ENCODE measurements around the gene CBX5. TPM values are rescaled to one million over a fixed set of nuclear protein-coding genes. Genes with fewer than 3 reads are reported as not detected.

Gene CBX5
- total and polyA plus RNA-seq, 9 of the 15 experiments (the other 6 are each of a cell fraction or from before 2014, with no cell fraction given): 32.6 to 102 (median 59.2) TPM

GRCh38 chr12:54300732-54301427, 21.0 kb upstream of the CBX5 start, which contains the start of gene NFE2 (continued):
- no peak for TF ChIP-seq ARID3B (CRISPR knock-in tag; IDR thresholded peaks at IDR 0.05; ENCODE audit: borderline replicate concordance)
- TF ChIP-seq, protein P1, sequence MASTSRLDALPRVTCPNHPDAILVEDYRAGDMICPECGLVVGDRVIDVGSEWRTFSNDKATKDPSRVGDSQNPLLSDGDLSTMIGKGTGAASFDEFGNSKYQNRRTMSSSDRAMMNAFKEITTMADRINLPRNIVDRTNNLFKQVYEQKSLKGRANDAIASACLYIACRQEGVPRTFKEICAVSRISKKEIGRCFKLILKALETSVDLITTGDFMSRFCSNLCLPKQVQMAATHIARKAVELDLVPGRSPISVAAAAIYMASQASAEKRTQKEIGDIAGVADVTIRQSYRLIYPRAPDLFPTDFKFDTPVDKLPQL (IDR thresholded peaks at IDR 0.05; ENCODE audit: extremely low read depth, insufficient read length): no peak
- peak; percentile 58 for TF ChIP-seq RBBP5 (IDR thresholded peaks at IDR 0.05; ENCODE audit: borderline replicate concordance, insufficient read depth, low read length, poor library complexity, severe bottlenecking)
- TF ChIP-seq U2AF1 (optimal IDR thresholded peaks at IDR 0.05; ENCODE audit: low read depth, low read length): no peak
- TF ChIP-seq SRSF3 (IDR thresholded peaks at IDR 0.05; ENCODE audit: insufficient read depth, low read length): no peak
- peak; percentile 56; the same call in 1 of the 2 replicates for TF ChIP-seq ZEB2 (IDR thresholded peaks at IDR 0.05)
- TF ChIP-seq HOXB6 (CRISPR knock-in tag; IDR thresholded peaks at IDR 0.05; ENCODE audit: borderline replicate concordance): no peak
- no peak for TF ChIP-seq PHB2 (IDR thresholded peaks at IDR 0.05; ENCODE audit: low read depth)
- no peak for TF ChIP-seq RBM39 (optimal IDR thresholded peaks at IDR 0.05; ENCODE audit: low read depth, low read length)
- TF ChIP-seq SREBF2 (CRISPR knock-in tag; IDR thresholded peaks at IDR 0.05): peak; percentile 63; the same call in 1 of the 2 replicates
- peak; percentile 41; the same call in 1 of the 2 replicates for TF ChIP-seq CHCHD3 (CRISPR knock-in tag; IDR thresholded peaks at IDR 0.05)
- peak; percentile 62; the same call in 1 of the 2 replicates for TF ChIP-seq THRAP3 (IDR thresholded peaks at IDR 0.05; ENCODE audit: borderline replicate concordance)
- TF ChIP-seq KLF10 (CRISPR knock-in tag; IDR thresholded peaks at IDR 0.05): no peak
- peak; percentile 74; the same call in 1 of the 2 replicates for TF ChIP-seq BCOR (IDR thresholded peaks at IDR 0.05)
- TF ChIP-seq, protein P2, sequence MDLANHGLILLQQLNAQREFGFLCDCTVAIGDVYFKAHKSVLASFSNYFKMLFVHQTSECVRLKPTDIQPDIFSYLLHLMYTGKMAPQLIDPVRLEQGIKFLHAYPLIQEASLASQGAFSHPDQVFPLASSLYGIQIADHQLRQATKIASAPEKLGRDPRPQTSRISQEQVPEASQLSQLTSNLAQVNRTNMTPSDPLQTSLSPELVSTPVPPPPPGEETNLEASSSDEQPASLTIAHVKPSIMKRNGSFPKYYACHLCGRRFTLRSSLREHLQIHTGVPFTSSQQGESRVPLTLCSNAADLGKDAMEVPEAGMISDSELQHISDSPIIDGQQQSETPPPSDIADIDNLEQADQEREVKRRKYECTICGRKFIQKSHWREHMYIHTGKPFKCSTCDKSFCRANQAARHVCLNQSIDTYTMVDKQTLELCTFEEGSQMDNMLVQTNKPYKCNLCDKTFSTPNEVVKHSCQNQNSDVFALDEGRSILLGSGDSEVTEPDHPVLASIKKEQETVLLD (IDR thresholded peaks at IDR 0.05): peak; percentile 77
- TF ChIP-seq HDAC2 (IDR thresholded peaks at IDR 0.05): peak; percentile 60; the same call in 1 of the 2 replicates
- no peak for TF ChIP-seq CHD4 (IDR thresholded peaks at IDR 0.05; ENCODE audit: insufficient read depth, insufficient replicate concordance, low read depth, low read length, poor library complexity, severe bottlenecking)
- no peak for TF ChIP-seq ZNF79 (CRISPR knock-in tag; IDR thresholded peaks at IDR 0.05; ENCODE audit: low read depth)
- TF ChIP-seq GTF2A2 (tag; IDR thresholded peaks at IDR 0.05): no peak
- no peak for TF ChIP-seq PHF20 (IDR thresholded peaks at IDR 0.05; ENCODE audit: partially characterized antibody)
- no peak for TF ChIP-seq TARDBP (IDR thresholded peaks at IDR 0.05)
- no peak for TF ChIP-seq PCBP2 (IDR thresholded peaks at IDR 0.05; ENCODE audit: low read depth, low read length, poor library complexity, severe bottlenecking)
- TF ChIP-seq ZNF740 (CRISPR knock-in tag; IDR thresholded peaks at IDR 0.05): peak; percentile 84; the same call in 1 of the 2 replicates
- TF ChIP-seq ZNF740 (tag; IDR thresholded peaks at IDR 0.05): peak in 1 of 2 experiments; percentile 81; a peak in 1 of 4 replicates
- no peak for TF ChIP-seq IRF2 (CRISPR knock-in tag; IDR thresholded peaks at IDR 0.05)
- TF ChIP-seq PHB (CRISPR knock-in tag; IDR thresholded peaks at IDR 0.05): no peak
